GM12872 (cell line): ENCODE data around the gene SETD7.

Source experiments
- TF ChIP-seq, protein P1 (sequence below): IDR thresholded peaks from 3 replicates; pipeline ENCODE4 v1.5.1; 2011; ENCODE audit warnings: low read depth, mild to moderate bottlenecking, low read length, moderate library complexity; ENCODE audit not compliant: insufficient read depth

SETD7 gene

DNA sequence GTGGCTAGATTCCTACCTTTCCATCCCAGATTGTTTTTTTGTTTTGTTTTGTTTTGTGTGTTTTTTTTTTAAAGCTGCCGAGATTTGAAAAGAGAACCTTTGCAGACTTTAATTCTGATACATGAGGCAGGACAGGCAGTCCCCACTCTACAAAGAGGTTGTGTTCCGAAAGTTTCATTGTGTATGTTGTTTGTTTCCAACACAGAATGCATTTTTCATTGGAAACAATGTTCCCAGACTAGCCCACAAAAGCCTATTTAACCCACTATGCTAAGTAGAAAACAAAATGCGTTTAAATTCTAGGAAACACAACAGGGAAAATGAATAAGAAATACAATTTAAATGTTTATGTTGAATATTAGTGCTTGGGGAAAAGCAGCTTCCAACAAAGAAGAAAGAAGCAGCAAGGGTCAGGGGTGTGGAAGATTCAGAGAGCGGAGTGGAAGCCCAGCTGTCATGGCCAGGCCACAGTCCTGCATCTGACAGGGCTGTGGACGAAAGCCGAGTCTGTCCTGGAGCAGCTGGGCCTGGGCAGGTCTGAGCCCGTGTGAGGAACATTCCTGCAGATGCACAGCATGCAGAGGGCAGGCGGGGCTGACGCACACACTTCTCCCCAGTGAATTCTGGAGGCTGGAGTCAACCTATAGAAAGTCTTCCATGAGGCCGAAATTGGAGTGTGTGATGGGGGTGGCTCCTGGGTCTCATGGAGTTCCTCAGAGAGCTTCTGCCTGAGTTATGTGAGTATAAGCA is 12.4 kb upstream of the SETD7 start:
- TF ChIP-seq, protein P1, sequence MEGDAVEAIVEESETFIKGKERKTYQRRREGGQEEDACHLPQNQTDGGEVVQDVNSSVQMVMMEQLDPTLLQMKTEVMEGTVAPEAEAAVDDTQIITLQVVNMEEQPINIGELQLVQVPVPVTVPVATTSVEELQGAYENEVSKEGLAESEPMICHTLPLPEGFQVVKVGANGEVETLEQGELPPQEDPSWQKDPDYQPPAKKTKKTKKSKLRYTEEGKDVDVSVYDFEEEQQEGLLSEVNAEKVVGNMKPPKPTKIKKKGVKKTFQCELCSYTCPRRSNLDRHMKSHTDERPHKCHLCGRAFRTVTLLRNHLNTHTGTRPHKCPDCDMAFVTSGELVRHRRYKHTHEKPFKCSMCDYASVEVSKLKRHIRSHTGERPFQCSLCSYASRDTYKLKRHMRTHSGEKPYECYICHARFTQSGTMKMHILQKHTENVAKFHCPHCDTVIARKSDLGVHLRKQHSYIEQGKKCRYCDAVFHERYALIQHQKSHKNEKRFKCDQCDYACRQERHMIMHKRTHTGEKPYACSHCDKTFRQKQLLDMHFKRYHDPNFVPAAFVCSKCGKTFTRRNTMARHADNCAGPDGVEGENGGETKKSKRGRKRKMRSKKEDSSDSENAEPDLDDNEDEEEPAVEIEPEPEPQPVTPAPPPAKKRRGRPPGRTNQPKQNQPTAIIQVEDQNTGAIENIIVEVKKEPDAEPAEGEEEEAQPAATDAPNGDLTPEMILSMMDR, result no peak

DNA sequence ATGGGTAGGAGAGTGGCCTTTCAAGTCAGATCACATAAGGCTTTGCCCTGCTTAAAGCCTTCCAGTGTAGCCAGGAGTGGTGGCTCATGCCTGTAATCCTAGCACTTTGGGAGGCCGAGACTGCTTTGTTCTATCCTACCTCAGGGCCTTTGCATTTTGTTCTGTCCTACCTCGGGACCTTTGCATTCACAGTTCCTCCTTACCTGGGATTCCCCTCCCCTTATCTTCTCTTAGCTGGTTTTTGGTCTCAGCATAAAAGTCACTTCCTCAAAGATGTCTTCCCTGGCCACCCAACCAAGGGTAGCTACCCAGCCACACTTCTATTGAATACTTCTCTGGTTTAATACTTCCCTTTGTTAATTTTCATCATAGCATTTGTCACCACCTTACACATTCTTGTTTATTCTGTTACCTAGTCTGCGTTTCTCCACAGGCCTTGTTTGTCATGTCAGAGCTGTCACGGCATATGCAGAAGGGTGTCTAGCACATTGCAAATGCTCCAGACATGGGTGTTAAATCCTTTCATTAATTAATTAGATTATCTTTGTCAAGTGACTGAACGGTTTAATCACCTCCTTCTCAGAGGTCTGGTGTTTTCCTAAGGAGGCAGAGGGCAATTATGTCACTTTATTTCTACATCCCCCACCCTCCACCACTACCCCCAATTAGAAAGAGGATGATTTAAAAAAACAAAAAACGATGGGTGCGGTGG is 11.3 kb upstream of the SETD7 start:
- TF ChIP-seq, protein P1, result no peak

DNA sequence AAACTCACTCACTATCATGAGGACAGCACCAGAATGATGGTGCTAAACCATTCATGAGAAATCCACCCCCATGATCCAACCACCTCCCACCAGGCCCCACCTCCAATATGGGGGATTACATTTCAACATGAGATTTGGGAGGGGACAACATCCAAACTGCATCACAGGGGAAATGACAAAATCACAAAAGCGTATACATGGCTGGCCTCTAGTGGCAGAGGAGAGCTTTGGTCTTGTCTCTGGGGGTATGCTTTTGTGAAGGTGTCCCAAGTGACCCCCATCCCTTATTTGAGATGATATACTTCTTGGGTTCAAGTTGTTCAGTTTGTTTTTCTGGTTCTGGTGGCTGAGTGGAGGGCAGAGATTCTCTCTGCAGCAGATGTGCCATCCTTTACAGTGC is 8.5 kb upstream of the SETD7 start:
- TF ChIP-seq, protein P1, result peak; percentile 31; the same call in 1 of the 3 replicates

DNA sequence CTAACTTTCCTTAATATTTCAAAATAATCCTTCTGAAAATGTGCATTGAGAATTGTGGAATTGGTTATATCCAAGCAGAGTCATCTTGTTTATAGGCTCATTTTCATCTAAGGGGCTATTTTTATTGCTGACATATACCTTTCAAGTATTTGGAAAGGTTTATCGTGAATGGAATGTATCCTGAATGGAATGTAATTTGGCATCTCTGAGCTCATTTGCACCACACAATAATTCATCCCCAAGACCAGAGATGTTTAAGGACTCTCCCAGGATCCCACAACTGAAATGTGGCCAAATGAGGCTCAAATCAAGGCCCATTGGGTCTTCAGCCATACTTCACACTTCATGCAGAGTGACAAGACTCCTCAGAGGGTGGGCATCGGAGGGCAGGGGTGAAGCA is 7.5 kb upstream of the SETD7 start:
- TF ChIP-seq, protein P1, result no peak

DNA sequence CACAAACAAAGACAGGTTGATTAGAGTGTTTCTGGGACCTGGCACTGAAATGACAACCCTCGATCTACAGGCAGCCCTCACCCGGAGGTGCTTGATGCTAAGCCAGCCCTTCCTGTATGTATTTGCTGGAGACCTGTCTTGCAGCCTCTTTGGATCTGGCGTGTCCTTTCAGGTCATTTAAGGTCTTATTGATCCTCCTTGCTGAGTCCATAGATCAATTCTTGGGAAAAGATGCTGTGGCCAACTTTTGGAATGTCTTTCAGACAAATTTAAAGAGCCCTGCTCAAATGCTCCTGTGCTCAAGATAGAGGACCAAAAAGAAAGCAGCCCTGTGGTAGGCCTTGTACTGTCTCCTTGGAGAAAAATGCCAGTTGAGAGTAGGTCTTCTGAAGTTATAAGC is 6.8 kb upstream of the SETD7 start:
- TF ChIP-seq, protein P1, result no peak

DNA sequence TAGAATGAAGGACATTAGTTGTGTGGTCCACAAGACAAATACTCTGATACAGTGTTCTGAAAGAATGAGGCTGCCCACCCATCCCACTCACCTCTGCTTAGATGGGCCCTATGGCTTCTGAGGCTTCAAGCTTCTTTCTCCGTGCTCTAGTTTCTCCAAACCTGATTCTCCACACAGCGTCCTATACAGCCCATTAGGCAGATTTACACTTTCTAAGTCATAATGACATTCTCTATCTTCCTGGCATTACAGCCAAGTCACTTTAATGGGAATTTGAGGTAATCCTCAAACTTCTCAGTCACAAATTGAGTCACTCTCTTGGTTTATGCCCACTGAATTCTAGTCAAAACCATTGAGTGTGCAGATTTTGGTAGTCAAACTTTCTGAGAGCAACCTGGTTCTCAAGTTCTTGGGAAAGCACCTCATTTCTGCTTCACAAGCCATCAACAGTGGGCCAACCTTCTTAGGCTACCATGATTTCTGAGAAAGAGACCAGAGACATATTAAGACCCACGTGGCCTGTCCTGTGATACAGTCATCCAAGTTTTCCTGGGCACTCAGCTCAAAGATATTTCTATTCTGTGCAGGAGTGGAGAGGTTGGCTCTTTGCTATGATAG is 6.2 kb upstream of the SETD7 start:
- TF ChIP-seq, protein P1, result no peak

DNA sequence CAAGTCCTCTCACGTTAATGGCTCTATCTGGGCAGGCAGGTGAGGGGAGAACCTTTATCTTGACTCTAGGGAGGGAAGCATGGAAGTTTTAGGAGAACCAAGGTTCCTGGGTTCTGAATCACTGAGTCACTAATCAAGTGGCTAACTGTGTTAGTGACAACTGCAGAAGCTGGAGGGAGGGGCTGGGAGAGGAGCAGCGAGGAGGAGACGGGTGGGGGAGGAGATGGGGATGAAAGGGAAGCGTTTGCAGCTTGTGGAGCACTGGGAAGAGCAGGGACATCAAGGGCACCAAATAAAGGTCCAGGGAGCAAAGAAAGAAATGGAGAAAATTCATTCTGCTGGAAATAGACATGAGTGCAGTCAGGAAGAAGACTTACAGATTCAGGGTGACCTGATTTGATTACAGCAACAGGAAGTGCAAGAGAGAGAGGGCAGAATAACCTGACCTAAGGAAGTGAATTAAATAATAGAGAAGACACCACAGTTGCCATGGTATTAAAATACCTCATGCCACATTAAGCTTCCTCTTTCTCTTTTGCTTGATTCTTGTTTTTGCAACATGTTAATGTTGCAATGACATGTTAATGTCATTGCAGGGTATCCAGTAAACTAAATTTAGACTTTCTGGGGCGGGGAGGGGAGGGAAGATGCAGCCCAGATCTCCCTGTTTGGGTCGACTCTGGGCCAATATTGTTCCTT is 4.5 kb upstream of the SETD7 start:
- TF ChIP-seq, protein P1, result no peak
